CD14-positive monocyte (primary cell): ENCODE data around the gene ZNF638. TPM values are rescaled to one million over a fixed set of nuclear protein-coding genes. Genes with fewer than 3 reads are reported as not detected.

ENCODE experiments used
- DNase-seq, 3 donors: peaks; one replicate each; pipeline ENCODE4 v3.0.0-alpha.2; 2011 to 2022
- H2AFZ ChIP-seq: 2 replicates; pipeline ENCODE4 v1.6.0; 2012; ENCODE audit warnings: mild to moderate bottlenecking, low read depth, low read length, inconsistent platforms; ENCODE audit not compliant: insufficient read depth, poor library complexity, severe bottlenecking
- H3K27ac ChIP-seq, 2 donors: 1 replicate in 1 of 2; 2 replicates in 1 of 2; pipeline ENCODE4 v1.5.1; 2012 to 2013; ENCODE audit warnings: low read length in 2 of 2, control low read depth in 1 of 2, inconsistent platforms in 1 of 2, low read depth in 1 of 2, mild to moderate bottlenecking in 1 of 2
- H3K27me3 ChIP-seq, 2 donors: one replicate each; pipeline versions ENCODE4 v1.6.0 to v1.6.1; 2011 to 2013; ENCODE audit warnings: low read length in 2 of 2; ENCODE audit not compliant: control insufficient read depth in 2 of 2, insufficient read depth in 2 of 2
- H3K36me3 ChIP-seq, 2 donors: replicated peaks in 1 of 2; 1 replicate in 1 of 2; 2 replicates in 1 of 2; pipeline versions ENCODE4 v1.5.1 to v1.6.1; 2012 to 2013; ENCODE audit warnings: low read length in 2 of 2, control low read depth in 1 of 2, inconsistent platforms in 1 of 2, mild to moderate bottlenecking in 1 of 2; ENCODE audit not compliant: insufficient read depth in 2 of 2, control insufficient read depth in 1 of 2
- H3K4me1 ChIP-seq, 2 donors: 1 replicate in 1 of 2; 2 replicates in 1 of 2; pipeline versions ENCODE4 v1.5.1 to v1.6.1; 2012 to 2013; ENCODE audit warnings: low read length in 2 of 2, control low read depth in 1 of 2, inconsistent platforms in 1 of 2, mild to moderate bottlenecking in 1 of 2, moderate library complexity in 1 of 2; ENCODE audit not compliant: insufficient read depth in 2 of 2, control insufficient read depth in 1 of 2
- H3K4me2 ChIP-seq: replicated peaks from 2 replicates; pipeline ENCODE3; 2012; ENCODE audit warnings: low read length, moderate library complexity, mild to moderate bottlenecking; ENCODE audit not compliant: poor library complexity, severe bottlenecking; ENCODE audit errors: extremely low read depth
- H3K4me3 ChIP-seq, 3 experiments: fragments of 200-600 bp in 1 of 3; sonication (generic) in 1 of 3; replicated peaks in 1 of 3; 1 replicate in 2 of 3; 2 replicates in 1 of 3; pipeline ENCODE4 v1.5.1; 2011 to 2013; ENCODE audit warnings: low read length in 3 of 3, mild to moderate bottlenecking in 3 of 3, control low read depth in 2 of 3, low read depth in 2 of 3, inconsistent platforms in 1 of 3, moderate library complexity in 1 of 3
- H3K79me2 ChIP-seq: 2 replicates; pipeline ENCODE4 v1.6.0; 2012; ENCODE audit warnings: mild to moderate bottlenecking, control low read depth, inconsistent platforms, low read length, moderate library complexity; ENCODE audit not compliant: insufficient read depth
- H3K9ac ChIP-seq: 2 replicates; pipeline ENCODE4 v1.6.0; 2017; ENCODE audit warnings: low read length, mild to moderate bottlenecking; ENCODE audit not compliant: insufficient read depth, poor library complexity, severe bottlenecking
- H3K9me3 ChIP-seq, 2 donors: replicated peaks in 1 of 2; 1 replicate in 1 of 2; 2 replicates in 1 of 2; pipeline versions ENCODE4 v1.5.1 to v1.6.1; 2012 to 2013; ENCODE audit warnings: low read length in 2 of 2, control low read depth in 1 of 2; ENCODE audit not compliant: control insufficient read depth in 1 of 2, insufficient read depth in 1 of 2
- H4K20me1 ChIP-seq: 2 replicates; pipeline ENCODE4 v1.6.0; 2012; ENCODE audit warnings: mild to moderate bottlenecking, low read length, control low read depth, moderate library complexity; ENCODE audit not compliant: insufficient read depth
- H3K27ac Mint-ChIP-seq, 7 donors: one replicate each; pipeline ENCODE4 v1.8.0; 2020; ENCODE audit warnings: mild to moderate bottlenecking in 7 of 7, mixed read lengths in 7 of 7, moderate library complexity in 6 of 7, inconsistent platforms in 2 of 7
- H3K27me3 Mint-ChIP-seq, 3 donors: one replicate each; pipeline ENCODE4 v1.8.0; 2021 to 2022; ENCODE audit warnings: low read depth in 3 of 3, mild to moderate bottlenecking in 3 of 3, mixed read lengths in 3 of 3, moderate library complexity in 3 of 3, inconsistent platforms in 1 of 3
- H3K36me3 Mint-ChIP-seq, 2 donors: one replicate each; pipeline ENCODE4 v1.8.0; 2020; ENCODE audit warnings: mixed read lengths in 2 of 2, inconsistent platforms in 1 of 2, mild to moderate bottlenecking in 1 of 2
- H3K4me1 Mint-ChIP-seq: one replicate; pipeline ENCODE4 v1.8.0; 2020; ENCODE audit warnings: mild to moderate bottlenecking, mixed read lengths
- H3K4me3 Mint-ChIP-seq, 2 donors: one replicate each; pipeline ENCODE4 v1.8.0; 2020; ENCODE audit warnings: mild to moderate bottlenecking in 2 of 2, mixed read lengths in 2 of 2, moderate library complexity in 1 of 2
- H3K9me3 Mint-ChIP-seq, 7 donors: one replicate each; pipeline ENCODE4 v1.8.0; 2020 to 2022; ENCODE audit warnings: mixed read lengths in 7 of 7, mild to moderate bottlenecking in 6 of 7, moderate library complexity in 6 of 7, inconsistent platforms in 2 of 7
- CTCF ChIP-seq: fragments of 200-600 bp; IDR thresholded peaks from one replicate; pipeline ENCODE4 v1.8.0; 2022; ENCODE audit warnings: antibody characterized with exemption, mild to moderate bottlenecking
- WGBS: methylation state at CpG from one replicate; pipeline ENCODE4 v1.1.5; 2013; ENCODE audit warnings: missing lambda C conversion rate; ENCODE audit not compliant: insufficient coverage; 5-methylcytosine and 5-hydroxymethylcytosine counted together
- intact Hi-C, 2 donors: fragments of 100-400 bp; cut with micrococcal nuclease; formaldehyde crosslinking; loops; one replicate each; pipeline versions ENCODE4 v1.15.0 to v1.15.1; 2023
- polyA plus RNA-seq, 3 donors: library from polyadenylated mRNA; depleted of rRNA in 1 of 3; unstranded in 2 of 3; stranded (reverse) in 1 of 3; fragments of 300-500 nt in 2 of 3; fragments of >200 nt in 1 of 3; fragmentation: Illumina TruSeq in 2 of 3; gene quantifications; 1 replicate in 2 of 3; 2 replicates in 1 of 3; pipeline ENCODE4 v1.2.3, GENCODE V29; 2012 to 2021

The ZNF638 gene
- polyA plus RNA-seq, 3 donors: 19.1 to 64.6 (median 22.4) TPM

GRCh38 chr2:71482055-71482454, 150.5 kb downstream of the ZNF638 start:
- Histone ChIP-seq H3K79me2 (peaks cover 64% of the 10 kb centered on the region), H3K4me2 (no peak overlapping the region), H3K27ac (no peak overlapping the region), H3K9me3 (no peaks in the 10 kb centered on the region), H3K4me1 (peaks cover 5 to 8% of the 10 kb centered on the region in 2 donors), H2AFZ (no peak overlapping the region), H3K9ac (no peak overlapping the region), H3K36me3 (peaks cover 53 to 81% of the 10 kb centered on the region in 2 donors), H4K20me1 (peaks cover 96% of the 10 kb centered on the region), H3K27me3 (no peaks in the 10 kb centered on the region), H3K4me3 (no peak overlapping the region)
- intact Hi-C loops: no loop called here
- Mint-ChIP-seq H3K4me3 (no peak overlapping the region), H3K4me1 (peaks cover 15% of the 10 kb centered on the region), H3K27me3 (peaks cover 3 to 9% (median 8%) of the 10 kb centered on the region in 3 donors), H3K36me3 (peaks cover 72 to 82% of the 10 kb centered on the region in 2 donors), H3K9me3 (peaks cover 0 to 2% (median 0%) of the 10 kb centered on the region in 7 donors), H3K27ac (peak overlapping the region in 2 of 7 donors; percentile 26 to 32)
- no peak for TF ChIP-seq CTCF
- no peak for DNase-seq
- WGBS: 95% methylated on average over 4 of the region's 4 CpGs

GRCh38 chr2:71483246-71483645, 151.7 kb downstream of the ZNF638 start:
- WGBS: 93% methylated on average over 10 of the region's 10 CpGs
- Histone ChIP-seq H3K27me3 (no peaks in the 10 kb centered on the region), H3K9me3 (no peaks in the 10 kb centered on the region), H3K27ac (no peak overlapping the region), H3K9ac (no peak overlapping the region), H3K4me2 (no peak overlapping the region), H3K4me1 (no peaks in the 10 kb centered on the region), H3K36me3 (peaks cover 53 to 93% of the 10 kb centered on the region in 2 donors), H4K20me1 (peaks cover 97% of the 10 kb centered on the region), H3K79me2 (peaks cover 62% of the 10 kb centered on the region), H3K4me3 (no peak overlapping the region), H2AFZ (no peak overlapping the region)
- Mint-ChIP-seq H3K9me3 (peaks cover 0 to 2% (median 0%) of the 10 kb centered on the region in 7 donors), H3K36me3 (peaks cover 80 to 94% of the 10 kb centered on the region in 2 donors), H3K27ac (no peak overlapping the region), H3K27me3 (peaks cover 3 to 13% (median 9%) of the 10 kb centered on the region in 3 donors), H3K4me1 (peaks cover 7% of the 10 kb centered on the region), H3K4me3 (no peak overlapping the region)
- TF ChIP-seq CTCF: no peak
- DNase-seq: no peak
- intact Hi-C loops: no loop called here
